Measurements from ENCODE around the gene UBN1.
A peak's percentile ranks its signal among the peaks of the same experiment; 100 is the strongest.

UBN1 gene

DNA sequence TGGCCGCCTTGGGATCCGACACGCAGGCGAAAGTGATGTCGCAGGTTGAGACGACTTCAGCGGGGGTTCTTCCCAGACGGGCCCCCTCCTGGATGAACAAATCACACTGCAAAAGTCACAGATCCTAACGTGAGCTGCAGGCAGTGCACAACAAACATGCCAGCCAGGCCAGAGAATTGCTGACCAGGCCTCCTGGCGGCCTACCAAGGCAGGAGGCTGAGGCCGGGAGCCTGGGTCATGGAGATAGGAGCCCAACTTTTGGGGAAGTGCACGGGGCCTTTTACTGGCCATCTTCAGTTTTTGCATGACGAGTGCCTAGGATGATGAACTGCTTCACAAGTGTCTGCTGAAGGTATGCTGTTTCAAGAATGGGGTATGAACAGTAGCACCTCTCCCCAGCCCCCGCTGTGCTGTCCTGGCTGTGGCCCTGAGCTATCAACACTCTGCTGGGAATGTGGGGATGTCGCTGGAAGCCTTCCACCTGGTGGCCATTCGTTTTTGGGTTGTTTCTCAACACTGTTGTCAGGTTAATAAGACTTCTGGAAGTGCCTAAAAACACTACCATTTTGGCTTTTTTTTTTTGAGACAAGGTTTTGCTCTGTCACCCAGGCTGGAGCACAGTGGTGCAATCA is 32.6 kb upstream of the UBN1 start:
- DNase-seq (ENCODE audit: low read depth in 2 of 2): no peak

- DNase-seq (ENCODE audit: low read depth in 2 of 2): no peak
Observed at GRCh38 chr16:4820652-4821051, 26.6 kb upstream of the UBN1 start.

DNA sequence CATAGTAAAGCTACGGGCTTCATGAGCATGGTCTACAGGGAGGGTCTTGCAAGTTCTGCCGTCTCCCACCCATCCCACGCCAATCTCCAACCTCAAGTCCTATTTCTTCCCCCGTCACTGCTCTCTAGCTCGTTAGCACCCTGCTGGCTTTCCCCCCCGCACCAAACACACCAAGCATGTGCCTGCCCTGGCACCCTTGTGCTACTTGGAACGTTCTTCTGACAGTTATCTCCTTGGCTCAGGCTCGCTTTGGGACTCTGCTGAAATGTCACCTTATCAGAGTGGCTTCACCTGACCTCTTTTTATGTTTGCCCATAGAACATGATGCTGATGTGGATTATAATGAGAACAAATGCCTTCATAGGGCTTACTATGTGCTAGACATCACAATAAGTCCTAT is 22.1 kb upstream of the UBN1 start:
- DNase-seq (ENCODE audit: low read depth in 2 of 2): no peak

DNA sequence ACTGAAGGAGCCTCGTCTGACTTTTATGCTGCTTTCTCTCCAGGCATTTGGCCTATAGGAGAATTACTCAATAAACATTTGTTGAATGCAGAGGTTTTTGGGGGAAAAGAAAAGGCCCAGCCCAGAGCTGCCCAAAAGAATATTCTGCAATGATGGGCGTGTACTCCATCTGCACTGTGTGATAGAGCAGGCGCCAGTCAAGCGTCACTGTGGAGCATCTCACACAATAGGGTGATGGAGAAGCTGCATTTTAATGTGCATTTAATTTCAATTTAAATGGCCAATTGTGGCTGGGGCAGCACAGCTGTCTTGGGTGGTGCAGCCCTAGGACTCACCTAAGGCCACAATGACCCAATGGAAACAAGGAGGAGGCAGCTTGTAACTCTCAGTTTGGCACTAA is 20.8 kb upstream of the UBN1 start:
- DNase-seq (ENCODE audit: low read depth in 2 of 2): no peak

DNA sequence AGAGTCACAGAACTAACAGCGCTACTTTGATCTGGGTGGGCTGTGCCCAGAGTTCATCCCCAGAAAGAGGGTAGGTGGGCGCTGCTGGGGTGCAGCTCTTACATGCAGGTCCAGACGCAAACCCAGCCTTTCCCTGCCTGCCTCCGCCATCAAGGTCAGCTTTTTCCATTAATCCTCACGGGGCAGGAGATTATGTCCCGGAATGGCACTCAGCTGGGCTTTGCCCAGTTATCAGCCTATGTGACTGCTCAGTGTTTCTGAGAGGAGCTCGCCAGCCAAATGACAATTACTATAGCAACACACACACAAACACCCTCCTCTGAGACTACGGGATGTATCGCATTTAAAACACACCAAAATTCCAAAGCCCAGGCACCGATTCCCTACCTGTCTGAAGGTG is 20.3 kb upstream of the UBN1 start:
- no peak for DNase-seq (ENCODE audit: low read depth in 2 of 2)

DNA sequence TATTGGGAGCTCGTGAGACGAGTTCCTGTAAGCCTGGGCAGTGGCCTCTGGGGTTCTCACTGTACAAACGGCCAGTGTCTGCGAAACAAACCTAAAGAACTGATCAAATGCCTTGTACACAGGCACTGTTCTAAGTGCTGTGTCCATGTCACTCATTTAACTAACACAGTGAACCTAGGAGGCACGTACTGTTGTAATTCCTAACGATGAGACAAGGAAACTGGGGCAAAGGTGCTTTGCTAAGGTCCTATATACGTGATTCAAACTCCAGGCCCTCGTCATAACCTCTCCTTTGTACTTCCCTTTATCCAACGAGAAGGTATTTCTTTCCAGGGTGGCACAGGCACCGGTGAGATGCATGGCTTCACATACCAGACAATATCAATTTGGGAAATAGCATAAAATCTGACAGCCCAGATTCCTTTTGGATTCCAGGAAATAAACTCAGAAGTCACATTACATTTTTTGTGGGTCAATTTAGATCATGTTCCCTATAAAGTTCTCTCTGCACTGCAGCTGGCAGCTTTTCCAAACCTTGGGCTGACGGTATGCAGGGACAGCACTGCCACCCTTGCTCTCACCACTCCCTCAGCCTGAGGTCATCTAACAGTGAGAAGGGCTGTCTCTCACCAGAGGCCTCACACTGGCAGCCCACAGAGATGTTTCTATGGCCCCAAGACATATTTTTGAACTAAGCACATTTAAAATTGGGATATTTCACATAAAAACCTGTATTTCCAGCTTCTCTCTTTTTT is 18.5 kb upstream of the UBN1 start:
- no peak for DNase-seq (ENCODE audit: low read depth in 2 of 2)

DNA sequence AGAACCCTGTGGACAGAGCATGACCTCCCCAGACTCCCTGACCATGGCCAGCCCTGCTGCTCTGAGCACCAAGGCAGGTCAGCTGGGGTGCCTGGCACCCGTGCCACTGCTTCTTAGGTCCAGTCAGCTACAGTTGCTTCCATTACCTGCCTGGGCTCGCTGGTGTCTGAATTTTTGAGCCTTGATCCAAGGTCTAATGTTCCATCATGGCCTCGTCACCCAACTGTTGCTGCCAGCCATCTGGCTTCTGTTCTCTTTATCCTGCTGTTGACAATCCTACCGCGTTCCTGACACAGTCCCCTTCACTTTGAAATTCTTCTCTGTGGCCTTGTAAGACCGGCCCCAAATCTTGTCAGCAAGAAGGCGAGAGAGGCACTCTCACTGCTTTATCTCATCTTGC is 16.9 kb upstream of the UBN1 start:
- DNase-seq (ENCODE audit: low read depth in 2 of 2): no peak

DNA sequence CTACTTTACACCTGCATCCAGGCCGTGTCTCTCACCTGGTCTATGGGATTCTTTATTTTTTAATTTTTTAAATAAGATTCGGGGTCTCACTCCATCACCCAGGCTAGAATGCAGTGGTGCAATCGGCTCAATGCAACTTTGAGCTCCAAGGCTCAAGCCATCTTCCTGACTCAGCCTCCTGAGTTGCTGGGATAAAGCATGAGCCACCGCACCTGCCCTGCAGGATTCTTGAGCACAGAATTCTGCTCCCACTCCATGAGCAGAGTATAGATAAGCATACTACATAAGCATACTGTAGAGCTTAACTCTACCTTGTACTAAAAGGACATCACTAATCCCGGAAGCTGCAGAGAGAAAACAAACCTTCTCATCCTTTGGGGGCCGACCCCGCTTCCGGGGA is 15.7 kb upstream of the UBN1 start:
- no peak for DNase-seq (ENCODE audit: low read depth in 2 of 2)

DNA sequence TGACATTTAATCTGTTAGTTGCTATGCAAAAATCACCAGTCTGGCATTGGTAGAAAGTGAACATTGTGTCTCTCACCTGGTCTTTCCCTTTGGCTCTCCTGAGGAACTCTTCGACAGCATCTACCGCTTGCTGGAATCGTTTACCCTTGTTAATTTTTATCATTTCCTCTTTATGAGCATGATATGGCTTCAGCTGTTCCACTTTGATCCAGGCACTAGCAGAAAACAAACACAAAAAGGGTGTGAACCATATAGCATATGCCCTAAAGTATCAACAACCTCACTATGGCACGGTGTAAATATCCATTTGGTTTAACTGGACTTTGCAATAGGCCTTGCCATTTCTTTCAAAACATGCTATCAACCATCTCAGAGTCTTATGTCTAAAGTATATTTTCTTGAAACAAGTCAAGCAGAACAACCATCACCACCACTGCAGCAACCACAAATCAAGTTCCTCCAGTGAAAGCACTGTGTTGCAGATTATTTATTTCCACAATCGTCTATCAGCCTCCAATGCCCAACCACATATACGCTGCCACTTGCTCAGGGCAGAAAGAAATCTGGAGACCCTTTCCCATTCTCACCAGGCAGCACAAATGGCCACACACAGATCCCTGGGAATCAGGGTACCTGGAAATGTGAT is 14.5 kb upstream of the UBN1 start:
- DNase-seq (ENCODE audit: low read depth in 2 of 2): no peak

DNA sequence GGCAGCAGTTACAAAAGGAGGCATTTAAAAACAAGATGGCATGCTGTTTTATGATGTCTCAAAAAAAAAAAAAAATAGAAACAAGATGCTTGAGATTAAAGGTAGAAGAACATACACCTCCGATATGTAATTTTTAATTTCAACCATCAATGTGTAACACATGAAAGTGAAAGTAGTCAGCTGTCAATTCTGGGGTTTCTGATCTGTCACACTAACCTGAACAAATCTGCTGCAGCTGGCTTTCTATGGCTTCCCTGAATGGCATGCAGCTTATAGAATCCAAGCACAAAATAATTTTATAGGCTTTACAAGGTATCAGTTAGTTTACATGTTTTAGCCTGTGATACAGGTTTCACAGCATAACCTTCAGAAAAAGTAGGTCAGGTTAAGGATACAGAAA is 13.7 kb upstream of the UBN1 start:
- no peak for DNase-seq (ENCODE audit: low read depth in 2 of 2)

DNA sequence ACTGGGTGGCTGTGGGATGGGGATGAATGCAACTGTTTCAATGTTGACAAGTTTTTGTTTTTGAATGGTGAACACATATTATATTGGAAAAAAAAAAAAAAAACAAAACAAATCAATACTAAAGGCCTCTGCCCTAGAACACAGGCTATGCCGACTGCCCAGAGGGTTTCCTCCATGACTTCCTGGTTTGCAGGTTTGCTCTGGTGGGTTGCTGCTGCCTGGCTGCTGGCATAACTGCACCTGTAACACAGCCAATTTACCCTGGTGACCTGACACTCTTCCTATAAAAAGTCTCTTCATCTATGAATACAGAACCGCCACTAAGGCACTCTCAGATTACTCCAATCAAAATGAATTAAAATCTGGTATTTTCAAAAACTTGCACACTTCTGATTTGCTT is 10.6 kb upstream of the UBN1 start:
- DNase-seq (ENCODE audit: low read depth in 2 of 2): no peak

GRCh38 chr16:4837733-4838501 is 9.4 kb upstream of the UBN1 start:
- no peak for DNase-seq (ENCODE audit: low read depth in 2 of 2)

- no peak for DNase-seq (ENCODE audit: low read depth in 2 of 2)
Observed at GRCh38 chr16:4839942-4840341, 7.3 kb upstream of the UBN1 start.

DNA sequence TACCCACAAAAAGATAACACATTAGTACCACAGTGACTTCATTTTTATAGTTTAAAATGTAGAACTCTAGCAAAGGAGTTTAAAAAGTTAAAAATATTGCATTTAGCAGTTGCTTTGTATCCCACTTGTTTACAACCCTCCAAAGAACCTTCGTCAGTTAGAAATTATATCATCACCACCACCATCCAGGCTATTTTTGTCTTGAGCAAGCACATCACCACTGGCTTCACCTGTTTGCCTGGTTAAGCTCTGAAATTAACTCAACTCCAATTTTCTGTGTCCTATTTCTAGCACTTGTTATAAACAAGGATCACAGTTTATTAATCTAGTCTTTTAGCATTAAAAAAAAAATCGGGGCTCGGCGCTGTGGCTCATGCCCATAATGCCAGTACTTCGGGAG is 6.3 kb upstream of the UBN1 start:
- no peak for DNase-seq (ENCODE audit: low read depth in 2 of 2)

GRCh38 chr16:4846503-4846900 is 779 bp upstream of the UBN1 start:
- DNase-seq (ENCODE audit: low read depth in 2 of 2): no peak

- peak; percentile 15 to 23 for DNase-seq (ENCODE audit: low read depth in 2 of 2)
Observed at GRCh38 chr16:4847774-4848587, 700 bp downstream of the UBN1 start.

DNA sequence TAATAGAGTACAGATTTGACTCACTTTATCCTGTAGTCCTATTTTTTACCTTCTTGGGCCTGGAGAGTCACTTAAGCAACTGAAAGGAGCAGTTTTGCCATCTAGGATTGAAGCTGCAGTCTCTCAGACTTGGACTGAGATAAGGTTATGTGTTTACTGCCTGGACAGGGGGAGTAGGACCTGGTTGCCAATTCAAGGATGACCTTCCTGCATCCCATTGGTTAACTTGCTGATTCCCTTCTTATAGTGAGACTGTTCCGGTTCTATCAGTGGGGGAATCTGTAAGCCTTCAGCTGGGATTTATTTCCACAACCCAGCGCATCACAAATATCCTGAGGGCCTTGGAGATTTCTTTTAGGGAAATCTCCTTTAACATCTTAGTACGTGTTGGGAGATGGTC is 2.9 kb downstream of the UBN1 start:
- DNase-seq (ENCODE audit: low read depth in 2 of 2): no peak

GRCh38 chr16:4852221-4852872 is 5.1 kb downstream of the UBN1 start:
- no peak for DNase-seq (ENCODE audit: low read depth in 2 of 2)

DNA sequence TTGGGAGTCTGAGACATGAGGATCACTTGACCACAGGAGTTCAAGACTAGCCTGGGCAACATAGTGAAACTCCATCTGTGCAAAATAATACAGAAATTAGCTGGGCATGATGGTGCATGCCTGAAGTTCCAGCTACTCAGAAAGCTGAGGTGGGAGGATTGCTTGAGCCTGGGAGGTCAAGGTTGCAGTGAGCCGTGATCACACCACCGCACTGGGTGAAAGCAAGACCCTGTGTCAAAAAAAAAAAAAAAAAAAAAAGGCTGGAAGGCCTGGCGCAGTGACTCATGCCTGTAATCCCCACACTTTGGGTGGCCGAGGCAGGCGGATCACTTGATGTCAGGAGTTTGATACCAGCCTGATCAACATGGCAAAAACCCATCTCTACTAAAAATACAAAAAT is 8.1 kb downstream of the UBN1 start:
- no peak for DNase-seq (ENCODE audit: low read depth in 2 of 2)

DNA sequence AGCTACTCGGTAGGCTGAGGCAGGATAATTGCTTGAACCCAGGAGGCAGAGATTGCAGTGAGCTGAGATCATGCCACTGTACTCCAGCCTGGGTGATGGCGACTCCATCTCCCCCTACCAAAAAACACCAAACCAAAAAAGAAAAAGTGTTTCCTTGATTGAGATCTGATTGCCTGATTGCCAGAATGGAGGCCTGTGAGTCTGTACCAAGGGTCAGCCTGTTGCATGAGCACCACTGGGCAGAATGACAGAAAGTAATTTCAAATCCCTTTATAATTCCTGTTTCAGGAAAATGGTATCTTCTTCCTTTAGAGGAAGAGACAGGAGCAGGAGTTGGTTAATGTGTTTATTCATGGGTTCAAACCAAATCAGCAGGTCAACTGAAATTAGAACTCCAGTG is 8.5 kb downstream of the UBN1 start:
- DNase-seq (ENCODE audit: low read depth in 2 of 2): no peak
